GM12892 (cell line): ENCODE data around the gene MGMT.

Source experiments
- POLR2AphosphoS5 ChIP-seq: IDR thresholded peaks from 2 replicates; pipeline ENCODE4 v1.6.1; 2011; ENCODE audit warnings: low read depth, low read length, control low read depth
- TAF1 ChIP-seq: IDR thresholded peaks from 2 replicates; pipeline ENCODE4 v1.6.1; 2011; ENCODE audit warnings: low read depth, mild to moderate bottlenecking, control low read depth, low read length, borderline replicate concordance

- TF ChIP-seq TAF1, result no peak
- TF ChIP-seq POLR2AphosphoS5, result no peak
Observed at GRCh38 chr10:129536336-129536735, 69.3 kb downstream of the MGMT start.
